ENCODE measurements around the gene IMPDH1.

The IMPDH1 gene

GRCh38 chr7:128434413-128435326 lies 24.9 kb upstream of the IMPDH1 start:
- no peak for DNase-seq

GRCh38 chr7:128431754-128432153 lies 22.0 kb upstream of the IMPDH1 start:
- no peak for DNase-seq

- no peak for DNase-seq
These were observed 21.4 kb upstream of the IMPDH1 start for GRCh38 chr7:128431221-128431620.

GRCh38 chr7:128430207-128430606 lies 20.4 kb upstream of the IMPDH1 start:
- no peak for DNase-seq

GRCh38 chr7:128427289-128427891 lies 17.6 kb upstream of the IMPDH1 start:
- DNase-seq: peak in 1 of 2 donors; percentile 71

- DNase-seq: peak; percentile 74 to 80
These were observed 16.1 kb upstream of the IMPDH1 start for GRCh38 chr7:128425850-128426249.

GRCh38 chr7:128424686-128425275 lies 15.0 kb upstream of the IMPDH1 start:
- no peak for DNase-seq

- peak; percentile 42 to 57 for DNase-seq
These were observed 13.1 kb upstream of the IMPDH1 start for GRCh38 chr7:128422842-128423241.

- DNase-seq: no peak
These were observed 12.3 kb upstream of the IMPDH1 start for GRCh38 chr7:128422037-128422436.

GRCh38 chr7:128421384-128421783 lies 11.6 kb upstream of the IMPDH1 start:
- DNase-seq: no peak

- no peak for DNase-seq
These were observed 11.0 kb upstream of the IMPDH1 start for GRCh38 chr7:128420773-128421172.

- DNase-seq: no peak
These were observed 9.5 kb upstream of the IMPDH1 start for GRCh38 chr7:128419257-128419656.

- DNase-seq: no peak
These were observed 7.3 kb upstream of the IMPDH1 start for GRCh38 chr7:128417071-128417470.

- DNase-seq: no peak
These were observed 5.5 kb upstream of the IMPDH1 start for GRCh38 chr7:128415217-128415785.

- DNase-seq: no peak
These were observed 620 bp upstream of the IMPDH1 start for GRCh38 chr7:128410451-128410753.

- DNase-seq: no peak
These were observed 830 bp downstream of the IMPDH1 start for GRCh38 chr7:128408709-128409595.

- DNase-seq: no peak
These were observed 1.8 kb downstream of the IMPDH1 start for GRCh38 chr7:128407751-128408708.

GRCh38 chr7:128407233-128407589 lies 2.6 kb downstream of the IMPDH1 start:
- no peak for DNase-seq

- no peak for DNase-seq
These were observed 3.2 kb downstream of the IMPDH1 start for GRCh38 chr7:128406314-128407232.
